B cell (primary cell): ENCODE measurements around the gene KLK14. TPM values are rescaled to one million over a fixed set of nuclear protein-coding genes. Genes with fewer than 3 reads are reported as not detected.

ENCODE experiments used
- ATAC-seq: fragments of 200-7000 bp; cut with Tn5 transposase; one replicate; pipeline ENCODE4 v1.10.0; 2021; ENCODE audit warnings: low read depth, mild to moderate bottlenecking, moderate number of reproducible peaks, moderate library complexity
- CTCF ChIA-PET: fragments of 350-600 bp; sonication (Branson Sonifier 250); formaldehyde crosslinking; loops from one replicate; lab custom pipeline; 2021; ENCODE audit warnings: antibody characterized with exemption, inconsistent platforms; lab: Charles Lee
- POLR2A ChIA-PET: fragments of 350-600 bp; sonication (Branson Sonifier 250); formaldehyde crosslinking; loops from one replicate; lab custom pipeline; 2021; ENCODE audit warnings: antibody characterized with exemption; lab: Charles Lee
- DNase-seq: peaks from one replicate; pipeline ENCODE4 v3.0.0; 2013
- H2AFZ ChIP-seq: 2 replicates; pipeline ENCODE4 v1.6.1; 2012; ENCODE audit warnings: mild to moderate bottlenecking, low read depth, low read length; ENCODE audit not compliant: insufficient read depth, poor library complexity, severe bottlenecking
- H3K27ac ChIP-seq, 2 donors: 1 replicate in 1 of 2; 2 replicates in 1 of 2; pipeline ENCODE4 v1.5.1; 2012 to 2013; ENCODE audit warnings: low read length in 2 of 2, mild to moderate bottlenecking in 2 of 2, moderate library complexity in 1 of 2
- H3K27me3 ChIP-seq, 4 experiments: fragments of 200-600 bp in 1 of 4; sonication (generic) in 1 of 4; replicated peaks in 1 of 4; 1 replicate in 2 of 4; 2 replicates in 2 of 4; pipeline versions ENCODE4 v1.6.1 to v1.7.0; 2013 to 2016; ENCODE audit warnings: low read length in 3 of 4, mild to moderate bottlenecking in 2 of 4, mixed read lengths in 1 of 4, moderate library complexity in 1 of 4; ENCODE audit not compliant: insufficient read depth in 4 of 4, control insufficient read depth in 3 of 4; ENCODE audit errors: control extremely low read depth in 1 of 4
- H3K36me3 ChIP-seq, 2 experiments: replicated peaks in 1 of 2; 1 replicate in 1 of 2; 2 replicates in 1 of 2; pipeline versions ENCODE4 v1.6.1 to v1.7.1; 2013; ENCODE audit warnings: low read length in 1 of 2; ENCODE audit not compliant: insufficient read depth in 2 of 2, control insufficient read depth in 1 of 2; ENCODE audit errors: control extremely low read depth in 1 of 2, extremely low read depth in 1 of 2
- H3K4me1 ChIP-seq, 2 donors: fragments of 200-600 bp in 1 of 2; sonication (generic) in 1 of 2; 1 replicate in 1 of 2; 2 replicates in 1 of 2; pipeline versions ENCODE4 v1.5.1 to v1.6.1; 2013 to 2017; ENCODE audit warnings: low read length in 2 of 2; ENCODE audit not compliant: control insufficient read depth in 2 of 2, insufficient read depth in 2 of 2
- H3K4me2 ChIP-seq: replicated peaks from 2 replicates; pipeline ENCODE3; 2012; ENCODE audit warnings: mild to moderate bottlenecking, low read depth, low read length; ENCODE audit not compliant: poor library complexity, severe bottlenecking
- H3K4me3 ChIP-seq, 5 experiments: fragments of 200-600 bp in 1 of 5; sonication (generic) in 1 of 5; 1 replicate in 3 of 5; 2 replicates in 2 of 5; pipeline versions ENCODE4 v1.5.1 to v1.7.0; 2011 to 2016; ENCODE audit warnings: low read length in 4 of 5, mild to moderate bottlenecking in 4 of 5, low read depth in 2 of 5, control low read depth in 1 of 5, moderate library complexity in 1 of 5; ENCODE audit not compliant: insufficient read depth in 1 of 5; ENCODE audit errors: control extremely low read depth in 1 of 5, extremely low read depth in 1 of 5
- H3K79me2 ChIP-seq: fragments of 200-600 bp; sonication (generic); one replicate; pipeline ENCODE4 v1.6.0; 2016; ENCODE audit warnings: low read length; ENCODE audit not compliant: control insufficient read depth, insufficient read depth
- H3K9ac ChIP-seq: fragments of 200-600 bp; sonication (generic); 2 replicates; pipeline ENCODE4 v1.6.1; 2017; ENCODE audit warnings: mild to moderate bottlenecking, low read length, moderate library complexity
- H3K9me3 ChIP-seq, 3 donors: one replicate each; pipeline versions ENCODE4 v1.6.1 to v1.7.1; 2013; ENCODE audit warnings: low read length in 2 of 3; ENCODE audit not compliant: control insufficient read depth in 2 of 3, insufficient read depth in 1 of 3; ENCODE audit errors: control extremely low read depth in 1 of 3
- H4K20me1 ChIP-seq: 2 replicates; pipeline ENCODE4 v1.6.0; 2012; ENCODE audit warnings: mild to moderate bottlenecking, low read length; ENCODE audit not compliant: insufficient read depth, control insufficient read depth, poor library complexity, severe bottlenecking
- H3K27ac Mint-ChIP-seq: one replicate; pipeline ENCODE4 v1.8.0; 2021; ENCODE audit warnings: mixed read lengths
- H3K27me3 Mint-ChIP-seq: one replicate; pipeline ENCODE4 v1.8.0; 2021; ENCODE audit warnings: mixed read lengths
- H3K4me1 Mint-ChIP-seq: one replicate; pipeline ENCODE4 v1.8.0; 2021; ENCODE audit warnings: mixed read lengths
- H3K4me3 Mint-ChIP-seq: one replicate; pipeline ENCODE4 v1.8.0; 2021; ENCODE audit warnings: mixed read lengths
- H3K9me3 Mint-ChIP-seq: one replicate; pipeline ENCODE4 v1.8.0; 2022; ENCODE audit warnings: mixed read lengths; ENCODE audit not compliant: insufficient read depth
- CTCF ChIP-seq: fragments of 200-600 bp; IDR thresholded peaks from one replicate; pipeline ENCODE4 v1.8.0; 2022; ENCODE audit warnings: antibody characterized with exemption, mild to moderate bottlenecking
- EZH2 ChIP-seq: IDR thresholded peaks from 2 replicates; pipeline ENCODE4 v1.6.1; 2012; ENCODE audit warnings: borderline replicate concordance, low read depth, mild to moderate bottlenecking, moderate library complexity, low read length; ENCODE audit not compliant: insufficient read depth, poor library complexity, severe bottlenecking
- WGBS: methylation state at CpG from one replicate; pipeline ENCODE4 v1.1.5; 2013; ENCODE audit warnings: missing lambda C conversion rate; ENCODE audit not compliant: insufficient coverage; 5-methylcytosine and 5-hydroxymethylcytosine counted together
- intact Hi-C: fragments of 100-400 bp; cut with micrococcal nuclease; formaldehyde crosslinking; loops from one replicate; pipeline ENCODE4 v1.10.0; 2022
- polyA minus RNA-seq: library from RNA; depleted of rRNA, polyadenylated mRNA; stranded (reverse); fragments of >200 nt; gene quantifications from 2 replicates; pipeline ENCODE4 v1.2.3, GENCODE V29; 2012
- polyA plus RNA-seq: library from polyadenylated mRNA; depleted of rRNA; stranded (reverse); fragments of >200 nt; gene quantifications from 2 replicates; pipeline ENCODE4 v1.2.3, GENCODE V29; 2012
- total RNA-seq, 2 donors: library from RNA; stranded (reverse); fragments of 120-200 nt in 1 of 2; gene quantifications; 1 replicate in 1 of 2; 2 replicates in 1 of 2; pipeline versions ENCODE4 v1.2.3 to v1.2.4, GENCODE V29; 2013 to 2022

KLK14 gene
- 0.59 and 0.63 TPM in 2 replicates for total RNA-seq
- not detected for total RNA-seq (2013)
- 0.49 and 1.5 TPM in 2 replicates for polyA plus RNA-seq
- polyA minus RNA-seq: 0.29 TPM in 1 of 2 replicates, not detected in the other

DNA sequence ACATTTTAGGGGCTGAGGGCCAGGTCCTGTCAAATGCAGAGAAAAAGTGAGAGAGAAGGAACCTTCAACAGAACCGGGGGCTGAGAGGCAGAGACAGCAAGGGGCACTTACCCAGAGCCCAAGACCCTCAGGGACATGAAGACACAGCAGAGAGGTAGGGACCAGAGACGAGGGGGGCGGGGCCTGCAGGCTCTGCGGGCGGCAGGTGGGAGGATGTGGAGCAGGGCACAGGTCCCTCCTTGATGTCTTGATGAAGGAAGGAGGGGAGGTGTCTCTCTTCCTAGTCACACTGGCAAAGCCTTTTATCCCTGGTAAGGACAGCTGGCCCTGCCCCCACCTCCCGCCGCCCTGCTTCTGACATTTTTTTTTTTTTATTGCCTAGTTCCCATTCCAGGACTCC is at the start of gene KLK14:
Gene KLK14 (minus strand): TSS at position 277 of the 400 bp plus-strand sequence. CDS start 273 bp downstream, at position 4.
- Histone ChIP-seq H3K4me3 (no peak within 1 kb of the TSS), H3K4me2 (no peak within 1 kb of the TSS), H2AFZ (no peak within 1 kb of the TSS), H4K20me1 (no peaks in the 10 kb centered on the region), H3K9ac (no peak within 1 kb of the TSS), H3K27me3 (no peaks in the 10 kb centered on the region), H3K4me1 (no peaks in the 10 kb centered on the region), H3K27ac (no peak within 1 kb of the TSS), H3K9me3 (no peaks in the 10 kb centered on the region), H3K36me3 (no peaks in the 10 kb centered on the region), H3K79me2 (no peaks in the 10 kb centered on the region)
- Mint-ChIP-seq H3K4me1 (no peaks in the 10 kb centered on the region), H3K4me3 (no peak within 1 kb of the TSS), H3K27me3 (peaks cover 13% of the 10 kb centered on the region), H3K27ac (no peak within 1 kb of the TSS), H3K9me3 (no peaks in the 10 kb centered on the region)
- ChIA-PET POLR2A (no interaction called here), CTCF (no interaction called here)
- WGBS: 42% methylated on average over 4 of the region's 7 CpGs
- intact Hi-C loops: no loop called here
- ATAC-seq (no peak), DNase-seq (no peak)
- TF ChIP-seq CTCF (no peak), EZH2 (no peak)

DNA sequence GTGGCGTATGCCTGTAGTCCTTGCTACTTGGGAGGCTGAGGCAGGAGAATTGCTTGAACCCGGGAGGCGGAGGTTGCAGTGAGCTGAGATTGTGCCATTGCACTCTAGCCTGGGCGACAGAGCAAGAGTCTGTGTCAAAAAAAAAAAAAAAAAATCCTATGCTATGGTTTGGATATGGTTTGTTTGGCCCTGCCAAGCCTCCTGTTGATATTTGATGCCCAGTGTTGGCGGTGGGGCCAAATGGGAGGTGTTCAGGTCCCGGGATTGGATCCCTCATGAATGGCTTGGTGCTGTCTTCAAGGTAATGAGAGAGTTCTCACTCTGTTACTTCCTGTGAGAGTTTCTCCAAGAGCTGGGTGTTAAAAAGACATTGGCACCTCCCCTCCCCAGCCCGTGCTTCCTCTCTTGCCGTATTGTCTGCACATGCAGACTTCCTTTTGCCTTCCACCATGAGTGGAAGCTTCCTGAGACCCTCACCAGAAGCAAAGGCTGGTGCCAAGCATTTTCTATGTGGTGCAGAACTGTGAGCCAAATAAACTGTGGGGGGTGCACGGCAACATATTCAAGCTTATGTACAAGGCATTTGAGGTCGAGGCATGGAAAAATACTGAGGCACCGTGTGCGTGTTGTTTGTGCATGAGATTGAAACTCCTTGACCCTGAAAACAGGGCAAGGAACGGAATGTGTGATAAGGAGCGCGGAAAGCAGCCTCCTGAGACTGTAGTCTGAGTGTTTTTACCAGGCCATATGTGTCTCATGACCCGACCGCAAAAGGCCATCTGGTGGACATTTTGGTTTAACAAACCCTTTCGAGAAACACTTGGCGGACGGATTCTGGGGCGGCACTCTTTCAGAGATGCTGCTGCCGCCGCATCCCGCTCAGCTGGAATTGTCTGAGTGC is 49.3 kb upstream of the KLK14 start:
- Histone ChIP-seq H3K27ac (no peak overlapping the region), H3K79me2 (no peaks in the 10 kb centered on the region), H3K36me3 (no peaks in the 10 kb centered on the region), H3K4me2 (peak overlapping the region; percentile 8), H3K4me3 (no peak overlapping the region), H4K20me1 (no peaks in the 10 kb centered on the region), H3K9me3 (peaks cover 0 to 6% (median 0%) of the 10 kb centered on the region in 3 donors), H2AFZ (peak overlapping the region; percentile 22), H3K4me1 (peaks cover 0 to 4% of the 10 kb centered on the region in 2 donors), H3K27me3 (peaks cover 0 to 26% (median 4%) of the 10 kb centered on the region in 4 experiments), H3K9ac (peak overlapping the region; percentile 4)
- Mint-ChIP-seq H3K27me3 (peaks cover 52% of the 10 kb centered on the region), H3K4me1 (peaks cover 3% of the 10 kb centered on the region), H3K27ac (no peak overlapping the region), H3K9me3 (no peaks in the 10 kb centered on the region), H3K4me3 (no peak overlapping the region)
- ChIA-PET POLR2A (no interaction called here), CTCF (no interaction called here)
- TF ChIP-seq CTCF (no peak), EZH2 (no peak)
- intact Hi-C loops: no loop called here
- no peak for DNase-seq
- 44% methylated on average over 20 of the region's 24 CpGs for WGBS
- no peak for ATAC-seq
